Esophagus mucosa (tissue), 1 donor: ENCODE measurements around the gene ZFP3. TPM values are rescaled to one million over a fixed set of nuclear protein-coding genes. Genes with fewer than 3 reads are reported as not detected.
A peak's percentile ranks its signal among the peaks of the same experiment; 100 is the strongest.
"Not testable (repeated sequence)": the region's sequence is repeated elsewhere in the genome, so short reads cannot be mapped to it uniquely, and the experiment has no call there.

ENCODE experiments used
- ATAC-seq: fragments of 200-7000 bp; cut with Tn5 transposase; one replicate; pipeline ENCODE4 v1.9.1; 2020
- total RNA-seq: library from RNA; stranded (reverse); gene quantifications from one replicate; pipeline ENCODE4 v1.2.4, GENCODE V29; 2023
- donor health status: DM: yes; HTN: yes; CAD: no.

Gene ZFP3
- total RNA-seq, 1 donor from 2014 or later = 1.8 TPM

- ATAC-seq = no peak
Measured at GRCh38 chr17:5126719-5127488, 48.6 kb downstream of the ZFP3 start.

GRCh38 chr17:5127910-5128309 is 49.6 kb downstream of the ZFP3 start:
- no peak for ATAC-seq

GRCh38 chr17:5128387-5128786 is 50.1 kb downstream of the ZFP3 start:
- ATAC-seq = not testable (repeated sequence)

- ATAC-seq = no peak
Measured at GRCh38 chr17:5128905-5129535, 50.8 kb downstream of the ZFP3 start.

GRCh38 chr17:5129770-5130169 is 51.5 kb downstream of the ZFP3 start:
- not testable (repeated sequence) for ATAC-seq

- not testable (repeated sequence) for ATAC-seq
Measured at GRCh38 chr17:5130261-5130660, 52.0 kb downstream of the ZFP3 start.

GRCh38 chr17:5130687-5131086 is 52.4 kb downstream of the ZFP3 start:
- not testable (repeated sequence) for ATAC-seq

- ATAC-seq = peak; percentile 13
Measured at GRCh38 chr17:5131146-5131715, 53.0 kb downstream of the ZFP3 start.

- ATAC-seq = not testable (repeated sequence)
Measured at GRCh38 chr17:5131799-5132502, 53.7 kb downstream of the ZFP3 start.

GRCh38 chr17:5132503-5133225 is 54.4 kb downstream of the ZFP3 start:
- ATAC-seq = not testable (repeated sequence)

- ATAC-seq = no peak
Measured at GRCh38 chr17:5133311-5133710, 55.0 kb downstream of the ZFP3 start.

GRCh38 chr17:5133961-5134360 is 55.7 kb downstream of the ZFP3 start:
- ATAC-seq = not testable (repeated sequence)

GRCh38 chr17:5134571-5134970 is 56.3 kb downstream of the ZFP3 start:
- ATAC-seq = not testable (repeated sequence)

GRCh38 chr17:5135131-5135712 is 57.0 kb downstream of the ZFP3 start:
- not testable (repeated sequence) for ATAC-seq

- ATAC-seq = no peak
Measured at GRCh38 chr17:5135726-5136579, 57.7 kb downstream of the ZFP3 start.

GRCh38 chr17:5136580-5137412 is 58.5 kb downstream of the ZFP3 start:
- ATAC-seq = not testable (repeated sequence)

- ATAC-seq = not testable (repeated sequence)
Measured at GRCh38 chr17:5137511-5138197, 59.4 kb downstream of the ZFP3 start.

GRCh38 chr17:5138198-5138544 is 59.9 kb downstream of the ZFP3 start:
- ATAC-seq = not testable (repeated sequence)
